NCI-H2196 (cell line): ENCODE results near the gene COL25A1.
"Not testable (repeated sequence)": the region's sequence is repeated elsewhere in the genome, so short reads cannot be mapped to it uniquely, and the experiment has no call there.

Experiments used
- DNase-seq: peaks from one replicate; lab custom pipeline; 2025; ENCODE audit not compliant: unreplicated experiment; lab: John Stamatoyannopoulos, UW

COL25A1 gene

GRCh38 chr4:109070677-109071076, 231.8 kb downstream of the COL25A1 start:
- DNase-seq: not testable (repeated sequence)

DNA sequence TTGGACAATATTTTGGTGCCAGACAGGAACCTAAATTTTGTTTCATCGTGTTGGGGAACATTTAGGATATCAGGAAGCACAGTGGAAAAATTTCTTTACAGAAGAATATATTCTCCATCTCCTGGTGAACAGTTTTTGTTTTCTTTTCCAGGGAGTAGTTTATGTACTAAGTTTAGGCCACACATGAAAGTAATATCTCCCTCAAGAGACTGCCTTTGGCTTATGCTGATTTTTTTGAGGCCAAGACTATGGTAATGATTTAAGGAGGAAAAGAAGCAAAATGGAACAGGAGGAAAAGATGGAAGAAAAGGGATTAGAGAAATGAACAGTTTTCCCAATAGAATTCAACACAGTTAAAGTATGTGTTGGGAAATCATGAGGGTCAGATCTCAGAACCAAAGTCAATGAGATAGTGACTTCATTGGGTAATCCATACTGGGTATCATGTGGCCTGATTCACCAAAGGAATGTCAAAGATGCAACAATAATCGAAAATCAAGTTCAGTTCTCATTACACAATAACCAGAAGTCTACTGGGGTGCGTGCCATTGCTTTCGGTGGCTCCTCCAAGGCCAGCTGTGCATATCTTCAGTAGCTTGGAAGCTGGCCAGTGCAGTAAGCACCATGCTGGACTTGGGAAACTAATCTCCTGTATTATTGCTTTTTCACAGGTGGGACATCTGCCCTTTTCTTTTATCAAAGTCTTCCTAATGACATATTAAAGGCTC, 234.8 kb downstream of the COL25A1 start:
- DNase-seq: no peak

GRCh38 chr4:109065006-109065405, 237.5 kb downstream of the COL25A1 start:
- no peak for DNase-seq

GRCh38 chr4:109053257-109053656, 249.2 kb downstream of the COL25A1 start:
- DNase-seq: no peak

DNA sequence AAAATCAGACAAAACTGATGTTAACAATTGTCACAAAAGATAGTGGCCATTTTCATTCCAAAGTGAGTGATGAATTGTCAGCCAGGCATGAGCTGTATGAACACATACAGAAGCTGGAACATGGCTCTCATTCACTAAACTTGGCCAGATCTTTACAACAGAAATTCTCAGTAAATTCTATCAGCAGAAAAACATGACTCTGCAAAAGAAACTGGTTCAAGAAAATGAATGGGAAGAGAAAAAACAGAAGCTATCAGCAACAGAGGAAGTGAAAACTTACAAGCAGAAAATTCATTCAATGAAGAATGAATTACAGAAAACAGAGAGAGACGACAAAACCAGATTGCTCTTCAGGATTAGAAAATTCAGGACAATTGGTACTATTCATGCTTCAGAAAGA, 249.6 kb downstream of the COL25A1 start:
- DNase-seq: no peak

GRCh38 chr4:109051054-109051453, 251.4 kb downstream of the COL25A1 start:
- DNase-seq: no peak

GRCh38 chr4:109049926-109050325, 252.5 kb downstream of the COL25A1 start:
- no peak for DNase-seq

- DNase-seq: no peak
Observed at GRCh38 chr4:109046471-109047201, 255.8 kb downstream of the COL25A1 start.

GRCh38 chr4:109044431-109044830, 258.0 kb downstream of the COL25A1 start:
- no peak for DNase-seq

GRCh38 chr4:109043286-109043685, 259.2 kb downstream of the COL25A1 start:
- DNase-seq: no peak

GRCh38 chr4:109041463-109042360, 260.7 kb downstream of the COL25A1 start:
- DNase-seq: no peak

DNA sequence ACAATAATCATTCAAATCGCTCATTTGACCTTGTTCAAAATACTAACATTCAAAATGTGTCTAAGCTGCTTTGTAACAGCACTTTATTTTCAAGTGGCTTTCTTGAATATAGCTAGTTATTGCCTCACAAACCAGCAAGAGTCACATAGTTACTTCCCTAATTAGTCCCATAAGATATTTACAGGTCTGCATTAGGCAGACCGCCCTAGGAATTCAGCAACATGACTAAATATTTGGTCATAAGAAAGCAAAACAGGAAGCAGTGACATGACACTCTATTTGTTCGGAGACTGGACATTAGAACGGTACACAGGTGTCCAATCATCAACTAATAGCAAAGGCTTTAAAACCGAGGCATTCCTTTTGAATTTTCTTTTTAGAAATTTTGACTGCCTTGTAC, 262.0 kb downstream of the COL25A1 start:
- no peak for DNase-seq

GRCh38 chr4:109037026-109037425, 265.4 kb downstream of the COL25A1 start:
- DNase-seq: no peak

DNA sequence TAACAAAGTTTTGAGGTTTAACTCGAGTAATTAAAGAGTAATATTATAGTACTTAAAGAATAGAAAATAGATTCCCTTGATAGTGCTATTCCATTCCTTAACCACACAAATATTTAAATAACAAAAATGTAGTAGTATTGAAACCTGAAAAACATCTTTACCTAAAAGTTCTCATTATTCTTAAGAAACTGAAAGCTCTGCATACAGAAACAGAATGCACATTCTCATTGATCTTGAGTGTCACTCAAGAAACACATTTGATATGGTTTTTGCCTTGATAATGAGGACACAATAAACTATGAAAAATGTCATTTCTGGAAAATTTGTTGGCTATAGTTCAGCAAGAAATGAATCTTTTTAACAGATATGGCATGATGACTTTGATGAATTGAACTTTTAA, 268.5 kb downstream of the COL25A1 start:
- DNase-seq: no peak

GRCh38 chr4:109032671-109033070, 269.8 kb downstream of the COL25A1 start:
- DNase-seq: no peak

- no peak for DNase-seq
Observed at GRCh38 chr4:109029987-109030386, 272.5 kb downstream of the COL25A1 start.

- no peak for DNase-seq
Observed at GRCh38 chr4:109027016-109027500, 275.4 kb downstream of the COL25A1 start.

DNA sequence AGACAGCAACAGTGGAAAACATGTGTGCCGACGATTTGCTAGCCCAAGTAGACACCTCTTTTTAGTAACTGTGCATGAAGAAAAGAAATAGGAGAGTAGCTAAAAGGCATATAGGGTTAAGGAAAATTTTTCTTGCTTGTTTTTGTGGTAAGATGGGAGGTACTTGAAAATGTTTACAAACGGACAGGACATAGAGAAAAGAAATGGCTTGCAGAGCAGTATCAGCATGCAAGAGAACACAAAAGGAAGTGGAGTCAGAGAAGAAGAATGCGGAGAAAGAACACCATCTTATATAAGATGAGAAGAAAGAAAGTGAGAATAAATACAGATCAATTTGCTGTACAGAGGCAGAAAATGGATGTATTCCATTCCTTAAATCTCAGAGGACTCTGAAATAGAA, 275.9 kb downstream of the COL25A1 start:
- no peak for DNase-seq

GRCh38 chr4:109025471-109026076, 276.9 kb downstream of the COL25A1 start:
- no peak for DNase-seq

DNA sequence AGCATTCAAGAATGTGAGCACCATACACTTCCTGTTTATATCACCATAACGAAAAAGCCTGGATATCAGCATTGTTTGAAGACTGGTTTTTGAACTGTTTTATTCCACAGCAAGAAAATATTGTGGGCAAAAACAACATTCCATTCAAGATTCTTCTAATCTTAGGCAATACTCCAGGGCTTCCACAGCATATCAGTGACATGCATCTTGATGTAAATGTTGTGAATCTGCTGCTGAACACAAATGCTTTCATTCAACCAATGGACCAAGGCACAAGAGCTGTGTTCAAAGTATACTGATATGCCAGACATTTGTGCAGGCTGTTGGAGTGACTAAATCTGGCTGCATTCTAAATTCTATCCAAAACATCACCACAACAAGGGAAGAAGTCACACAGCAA, 279.5 kb downstream of the COL25A1 start:
- DNase-seq: no peak

GRCh38 chr4:109021630-109022029, 280.8 kb downstream of the COL25A1 start:
- DNase-seq: not testable (repeated sequence)
